ENCODE measurements around the gene SCAMP4.
A peak's percentile ranks its signal among the peaks of the same experiment; 100 is the strongest.

SCAMP4 gene, protein sequence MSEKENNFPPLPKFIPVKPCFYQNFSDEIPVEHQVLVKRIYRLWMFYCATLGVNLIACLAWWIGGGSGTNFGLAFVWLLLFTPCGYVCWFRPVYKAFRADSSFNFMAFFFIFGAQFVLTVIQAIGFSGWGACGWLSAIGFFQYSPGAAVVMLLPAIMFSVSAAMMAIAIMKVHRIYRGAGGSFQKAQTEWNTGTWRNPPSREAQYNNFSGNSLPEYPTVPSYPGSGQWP

DNA sequence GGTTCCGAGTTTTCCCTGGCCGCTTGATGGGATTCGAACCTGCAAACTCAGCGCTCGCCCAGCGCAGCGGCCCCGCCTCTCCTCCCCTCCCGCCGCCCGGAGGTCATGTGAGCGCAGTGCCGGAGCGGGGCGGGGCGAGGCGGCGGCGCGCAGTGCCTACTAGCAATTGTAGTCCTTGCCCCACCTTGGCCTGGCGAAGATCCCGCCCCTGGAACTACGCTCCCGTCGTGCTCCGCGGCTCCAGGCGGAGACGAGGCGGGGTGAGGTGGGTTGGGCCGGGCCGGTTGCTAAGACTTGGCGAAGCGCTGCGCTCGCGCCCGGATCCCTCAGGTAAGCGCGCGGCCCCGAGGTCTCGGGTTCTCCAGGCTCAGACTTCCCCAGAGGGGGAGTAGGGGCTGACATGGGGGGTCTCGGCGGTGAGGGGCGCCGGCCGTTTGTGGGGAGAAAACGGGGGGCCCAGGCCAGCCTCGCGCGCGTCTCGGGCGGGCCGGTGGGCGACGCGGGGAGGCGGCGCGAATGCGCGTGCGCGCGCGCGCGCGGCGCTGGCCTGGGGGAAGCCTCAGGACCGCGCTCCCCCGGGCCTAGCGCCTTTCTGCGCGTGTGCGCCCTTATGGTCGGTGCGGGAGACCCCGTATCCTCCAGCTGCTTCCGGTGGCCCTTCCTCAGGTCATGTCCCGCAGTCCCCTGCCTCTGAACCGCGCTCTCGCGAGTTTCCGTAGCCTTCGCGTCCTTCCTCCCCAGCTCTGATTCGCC is at the start of gene SCAMP4, which contains the start of gene ADAT3:
Gene SCAMP4, plus strand, starts transcription at position 290 of the 753 bp plus-strand sequence. CDS start 9,621 bp downstream, outside the sequence.
Gene ADAT3, plus strand, starts transcription at position 290 of the 753 bp plus-strand sequence. CDS start 6,649 bp downstream, outside the sequence.
- DNase-seq (ENCODE audit: low read depth): peak; percentile 98

- no peak for DNase-seq (ENCODE audit: low read depth)
Observed at GRCh38 chr19:1855828-1856255, 49.4 kb upstream of the SCAMP4 start.

DNA sequence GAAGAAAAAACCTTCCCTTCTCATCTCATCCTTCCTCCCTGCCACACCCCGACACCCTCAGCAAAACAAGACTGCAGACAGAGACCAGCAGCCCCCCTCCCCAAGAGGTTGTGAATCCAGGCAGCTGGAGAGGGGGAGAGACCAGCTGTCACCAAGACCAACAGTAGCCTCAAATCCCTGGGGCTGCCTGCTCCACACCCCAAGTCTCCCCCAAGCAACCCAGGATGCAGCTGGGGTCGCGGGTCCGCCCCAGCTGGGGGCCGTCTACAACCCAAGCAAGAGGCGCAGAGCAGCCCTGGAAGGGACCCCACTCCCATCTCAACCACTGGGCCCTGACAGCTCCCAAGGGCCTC is 48.9 kb upstream of the SCAMP4 start:
- DNase-seq (ENCODE audit: low read depth): no peak

- DNase-seq (ENCODE audit: low read depth): peak; percentile 51
Observed at GRCh38 chr19:1856698-1857603, 48.2 kb upstream of the SCAMP4 start.

DNA sequence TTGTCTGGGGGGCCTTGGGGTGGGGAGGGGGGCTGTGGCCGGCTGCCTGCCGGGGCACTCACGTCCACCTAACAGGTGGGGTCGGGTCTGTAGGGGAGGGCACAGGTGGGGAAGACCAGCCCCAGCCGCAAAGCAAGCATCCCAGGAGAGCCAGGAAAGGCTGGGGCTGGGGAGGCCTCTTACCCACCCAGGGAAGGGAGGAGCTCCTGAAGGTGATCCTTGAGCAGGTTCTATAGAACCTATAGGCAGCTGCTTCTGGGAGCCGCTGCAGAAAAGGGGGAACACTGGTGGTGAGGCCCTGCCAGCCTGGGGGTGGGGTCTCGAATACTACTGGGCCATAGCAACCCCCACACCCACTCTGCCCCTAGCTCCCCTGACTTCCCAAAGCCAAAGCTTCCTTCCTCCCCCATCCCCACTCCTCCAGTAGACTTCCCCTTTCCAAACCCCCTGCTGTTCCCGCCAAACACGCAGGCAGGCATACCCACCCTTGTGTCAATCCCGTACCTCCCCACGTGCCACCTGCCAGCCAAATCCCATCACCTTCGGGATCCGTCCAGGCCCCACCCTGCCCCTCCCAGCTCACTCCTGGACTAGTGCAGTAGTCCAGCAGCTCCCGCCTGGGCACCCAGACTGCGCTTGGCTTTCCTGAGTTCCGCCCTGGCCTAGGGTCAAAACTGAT is 47.4 kb upstream of the SCAMP4 start:
- DNase-seq (ENCODE audit: low read depth): no peak

GRCh38 chr19:1858412-1859081 is 46.7 kb upstream of the SCAMP4 start:
- no peak for DNase-seq (ENCODE audit: low read depth)

- no peak for DNase-seq (ENCODE audit: low read depth)
Observed at GRCh38 chr19:1859331-1859781, 45.8 kb upstream of the SCAMP4 start.

DNA sequence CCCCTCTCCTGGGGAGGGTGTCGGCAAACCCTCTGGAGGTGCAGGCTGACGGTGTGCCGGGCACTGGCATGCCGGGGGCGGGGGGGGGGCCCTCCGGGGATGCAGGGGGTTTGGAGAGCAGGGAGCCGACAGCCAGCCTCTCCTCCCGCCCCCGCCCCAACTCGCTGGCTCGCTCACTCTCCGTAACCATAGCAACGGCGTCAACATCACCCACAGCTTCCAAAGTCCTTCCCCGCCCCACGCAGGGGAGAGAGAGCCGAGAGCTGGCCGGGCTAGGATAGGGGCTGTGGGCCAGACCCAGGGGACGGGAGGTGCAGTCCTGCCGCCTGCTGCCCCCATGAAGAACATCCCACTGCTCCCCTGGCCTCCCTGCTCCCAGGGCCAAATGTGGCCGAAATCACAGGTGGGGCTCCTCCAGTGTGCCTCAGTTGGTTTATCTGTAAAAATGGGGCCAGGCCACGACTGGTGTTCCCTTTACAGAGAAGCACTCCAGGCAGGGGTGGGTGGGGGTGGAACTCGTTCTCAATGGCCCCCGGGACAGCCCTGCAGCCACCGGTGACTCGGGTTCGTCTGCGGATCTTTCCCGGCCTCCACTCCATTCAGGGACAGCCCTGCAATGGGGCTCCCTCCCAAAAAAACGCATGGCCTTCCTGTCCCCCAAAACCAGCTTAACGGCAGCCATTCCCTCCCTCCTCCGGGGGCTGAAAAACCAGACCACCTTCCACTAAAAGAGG is 45.0 kb upstream of the SCAMP4 start:
- no peak for DNase-seq (ENCODE audit: low read depth)

GRCh38 chr19:1860821-1861598 is 44.2 kb upstream of the SCAMP4 start:
- DNase-seq (ENCODE audit: low read depth): no peak

- DNase-seq (ENCODE audit: low read depth): no peak
Observed at GRCh38 chr19:1861599-1862031, 43.6 kb upstream of the SCAMP4 start.

GRCh38 chr19:1862068-1862423 is 43.2 kb upstream of the SCAMP4 start:
- no peak for DNase-seq (ENCODE audit: low read depth)

DNA sequence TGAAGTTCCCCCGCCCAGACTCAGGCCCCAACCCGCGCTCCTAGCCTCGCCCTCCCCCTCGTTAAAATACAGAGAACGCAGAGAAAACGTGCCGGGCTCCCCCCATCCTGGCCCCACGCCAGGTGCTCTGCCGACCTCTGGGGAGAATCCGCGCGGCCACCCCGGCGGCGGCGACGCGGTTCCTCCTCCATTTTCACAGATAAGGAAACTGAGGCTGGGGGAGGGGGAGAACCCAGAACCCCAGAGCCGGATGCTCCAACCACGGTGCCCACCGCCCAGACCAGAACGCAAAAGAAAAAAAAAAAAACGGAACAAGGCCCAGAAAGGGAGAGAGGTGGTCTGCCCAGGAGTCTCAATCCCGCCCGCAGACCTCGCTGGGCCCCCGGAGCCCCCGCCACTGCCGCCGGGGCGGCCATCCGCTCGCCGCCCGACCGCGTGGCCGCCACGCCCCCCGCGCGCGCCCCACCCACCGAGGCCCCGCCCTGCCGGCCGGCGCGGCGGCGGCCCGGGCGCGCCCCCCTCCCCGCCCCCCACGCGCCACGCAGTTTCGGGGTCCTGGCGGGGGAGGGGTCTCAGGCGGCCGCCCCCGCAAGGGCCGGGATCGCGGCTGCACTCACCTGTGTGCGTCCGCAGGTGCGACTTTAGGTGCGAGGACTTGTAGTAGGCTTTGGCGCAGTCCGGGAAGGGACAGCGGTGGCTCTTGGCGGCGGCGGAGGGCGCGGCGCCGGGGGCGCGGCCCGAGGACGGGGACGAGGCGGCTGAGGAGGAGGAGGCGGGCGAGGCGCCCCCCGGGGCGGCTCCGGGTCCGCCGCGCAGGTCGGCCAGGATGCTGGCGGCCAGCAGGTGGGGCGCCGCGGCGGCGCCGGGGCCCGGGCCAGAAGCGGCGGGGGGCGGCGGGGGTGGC is 42.5 kb upstream of the SCAMP4 start:
- DNase-seq (ENCODE audit: low read depth): peak; percentile 50

DNA sequence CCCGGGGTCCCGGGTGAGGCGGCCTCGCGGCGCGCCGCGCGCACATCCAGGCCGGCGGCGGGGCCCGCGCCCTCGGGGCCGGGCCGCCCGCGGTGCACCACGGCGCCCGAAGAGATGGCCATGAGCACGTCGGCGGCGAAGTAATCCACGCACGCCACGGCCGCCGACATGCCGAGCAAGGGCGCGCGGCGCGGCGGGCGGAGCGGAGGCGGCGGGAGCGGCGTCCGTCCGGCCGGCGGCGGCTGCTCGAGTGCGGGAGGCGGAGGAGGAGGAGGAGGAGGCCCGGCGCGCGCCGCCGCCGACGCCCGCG is 41.9 kb upstream of the SCAMP4 start, which contains the start of gene KLF16:
Gene KLF16, minus strand, starts transcription at position 252 of the 310 bp plus-strand sequence. Its CDS starts 82 bp downstream, at position 170.
- no peak for DNase-seq (ENCODE audit: low read depth)

DNA sequence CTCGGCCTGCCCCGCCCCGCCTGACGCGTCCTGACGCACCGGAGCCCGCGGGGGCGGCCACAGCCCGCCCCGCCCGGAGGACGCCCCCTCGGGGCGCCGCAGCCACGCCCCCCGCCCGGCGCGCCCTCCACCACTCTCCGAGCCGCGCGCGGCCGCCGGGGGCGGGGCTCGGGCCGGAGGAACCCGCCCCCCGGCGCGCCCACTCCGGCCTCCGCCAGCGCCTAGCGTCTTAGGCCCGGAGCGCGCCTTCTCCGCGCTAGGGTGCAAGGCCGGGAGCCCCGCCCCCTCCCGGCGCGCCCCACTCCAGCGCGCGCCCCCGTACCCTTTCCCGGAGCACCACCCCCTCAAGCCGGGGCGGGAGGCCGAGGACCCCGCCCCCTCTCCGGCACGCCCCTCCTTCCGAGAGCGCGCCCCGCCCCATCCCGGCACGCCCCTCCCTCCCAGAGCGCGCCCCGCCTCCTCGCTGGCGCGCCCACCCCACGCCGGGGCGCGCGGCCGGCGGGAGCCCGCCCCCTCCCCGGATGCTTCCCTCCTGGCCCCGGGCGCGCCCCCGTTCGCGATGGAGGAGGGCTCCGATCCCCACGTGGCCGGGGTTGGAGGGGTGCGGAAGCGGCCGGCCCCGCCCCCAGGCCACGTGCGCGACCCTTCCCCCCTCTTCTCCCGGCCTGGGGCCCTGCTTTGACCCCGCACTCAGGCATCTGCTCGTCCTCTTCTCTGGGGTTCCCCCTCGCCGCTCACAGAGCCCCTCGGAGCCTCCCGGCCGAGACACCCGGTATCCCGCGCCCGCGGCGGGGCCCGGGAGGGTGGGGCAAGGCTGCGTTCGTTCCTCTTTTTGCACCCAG is 41.3 kb upstream of the SCAMP4 start:
- peak; percentile 92 for DNase-seq (ENCODE audit: low read depth)

DNA sequence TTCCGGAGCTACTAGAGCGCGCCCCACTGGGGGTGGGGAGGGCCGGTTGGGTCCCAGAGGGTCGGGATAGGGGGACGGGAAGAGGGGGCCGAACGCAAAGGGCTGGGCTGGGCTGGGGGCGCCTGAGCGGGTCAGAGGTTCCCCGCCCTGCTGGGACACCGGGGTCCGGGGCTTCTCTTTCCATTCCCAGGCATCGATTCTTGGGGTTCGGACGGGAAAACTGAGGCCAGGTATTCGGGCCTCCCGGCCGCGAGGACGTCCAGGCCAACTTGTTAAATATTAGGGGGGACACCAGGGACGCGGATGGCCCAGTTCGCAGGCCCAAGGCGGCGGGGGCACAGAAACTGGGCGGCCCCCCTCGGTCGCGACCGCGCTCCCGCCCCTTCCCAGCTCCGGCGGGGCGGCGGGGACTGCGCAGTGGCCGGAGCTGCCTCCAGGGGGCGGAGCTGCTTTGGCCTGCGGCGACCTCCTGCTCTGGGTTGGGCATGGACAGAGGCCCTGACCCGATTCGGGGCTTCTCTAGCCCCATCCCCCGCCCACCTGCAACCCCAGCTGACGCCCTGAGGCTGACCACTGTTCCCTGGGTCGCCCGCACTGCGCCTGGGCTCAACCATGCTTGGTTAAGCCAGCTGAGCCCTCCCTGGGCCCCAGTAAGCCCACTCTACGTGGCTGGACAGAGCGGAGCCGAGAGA is 40.6 kb upstream of the SCAMP4 start:
- peak; percentile 58 for DNase-seq (ENCODE audit: low read depth)

- no peak for DNase-seq (ENCODE audit: low read depth)
Observed at GRCh38 chr19:1865172-1866010, 39.8 kb upstream of the SCAMP4 start.

Data from stimulated activated CD8-positive, alpha-beta memory T cell treated with anti-CD3 and anti-CD28 coated beads, Interleukin-12 subunit alpha, Interleukin-12 subunit beta, amount 100 ng/mL, for 4 hours (primary cell).